ENCODE results near the gene AMIGO2.

The AMIGO2 gene

DNA sequence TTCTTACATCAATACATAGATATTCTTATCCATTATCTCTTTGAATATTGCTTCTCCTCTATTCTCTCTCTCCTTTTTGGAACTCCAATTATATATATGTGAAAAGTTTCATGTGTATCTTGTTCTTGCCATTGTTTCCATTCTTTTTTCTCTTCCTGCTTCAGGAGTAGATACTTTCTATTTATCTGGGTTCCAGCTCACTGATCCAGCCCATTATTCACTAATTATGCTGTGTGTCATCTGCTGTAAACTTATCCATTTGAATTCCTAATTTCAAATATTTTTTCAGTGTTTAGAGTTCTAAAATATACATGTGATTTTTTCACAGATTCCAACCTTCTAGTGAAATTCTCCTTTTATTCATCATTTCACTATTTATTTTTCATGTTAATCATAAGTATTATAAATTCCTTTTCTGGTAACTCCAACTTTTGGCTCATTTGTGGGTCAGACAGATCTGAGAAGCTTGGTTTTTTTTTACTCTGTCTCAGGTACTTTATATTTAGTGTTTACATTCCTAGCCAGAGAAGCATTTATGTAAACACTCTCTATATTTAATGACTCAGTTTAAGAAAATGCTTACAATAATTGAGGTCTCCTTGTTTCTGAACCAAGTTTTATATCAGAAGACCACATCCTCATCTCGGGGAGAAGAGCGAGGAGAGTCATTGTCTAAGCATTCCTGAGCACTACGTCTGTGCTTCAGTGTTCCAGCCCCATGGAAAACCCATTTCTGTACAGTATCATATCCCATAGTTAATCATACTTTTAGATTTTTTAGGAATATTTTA, 15.9 kb upstream of the AMIGO2 start:
- TF ChIP-seq, protein P1, sequence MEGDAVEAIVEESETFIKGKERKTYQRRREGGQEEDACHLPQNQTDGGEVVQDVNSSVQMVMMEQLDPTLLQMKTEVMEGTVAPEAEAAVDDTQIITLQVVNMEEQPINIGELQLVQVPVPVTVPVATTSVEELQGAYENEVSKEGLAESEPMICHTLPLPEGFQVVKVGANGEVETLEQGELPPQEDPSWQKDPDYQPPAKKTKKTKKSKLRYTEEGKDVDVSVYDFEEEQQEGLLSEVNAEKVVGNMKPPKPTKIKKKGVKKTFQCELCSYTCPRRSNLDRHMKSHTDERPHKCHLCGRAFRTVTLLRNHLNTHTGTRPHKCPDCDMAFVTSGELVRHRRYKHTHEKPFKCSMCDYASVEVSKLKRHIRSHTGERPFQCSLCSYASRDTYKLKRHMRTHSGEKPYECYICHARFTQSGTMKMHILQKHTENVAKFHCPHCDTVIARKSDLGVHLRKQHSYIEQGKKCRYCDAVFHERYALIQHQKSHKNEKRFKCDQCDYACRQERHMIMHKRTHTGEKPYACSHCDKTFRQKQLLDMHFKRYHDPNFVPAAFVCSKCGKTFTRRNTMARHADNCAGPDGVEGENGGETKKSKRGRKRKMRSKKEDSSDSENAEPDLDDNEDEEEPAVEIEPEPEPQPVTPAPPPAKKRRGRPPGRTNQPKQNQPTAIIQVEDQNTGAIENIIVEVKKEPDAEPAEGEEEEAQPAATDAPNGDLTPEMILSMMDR (IDR thresholded peaks at IDR 0.05) = no peak

DNA sequence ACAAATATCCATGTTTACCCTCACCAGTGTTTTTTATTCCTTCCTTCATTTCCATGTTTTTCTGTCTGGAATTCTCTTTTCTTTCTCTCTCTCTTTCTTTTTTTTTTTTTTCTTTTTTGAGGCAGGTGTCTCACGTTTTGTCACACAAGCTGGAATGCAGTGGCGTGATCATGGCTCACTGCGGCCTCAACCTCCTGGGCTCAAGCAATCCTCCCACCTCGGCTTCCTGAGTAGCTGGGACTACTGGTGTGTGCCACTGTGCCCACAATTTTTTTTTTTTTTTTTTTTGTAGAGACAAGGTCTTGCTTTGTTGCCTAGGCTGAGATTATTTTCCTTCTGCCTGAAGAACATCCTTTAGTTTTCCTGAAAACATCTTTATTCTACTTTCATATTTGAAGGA, 15.0 kb upstream of the AMIGO2 start:
- TF ChIP-seq, protein P1 (IDR thresholded peaks at IDR 0.05) = no peak

DNA sequence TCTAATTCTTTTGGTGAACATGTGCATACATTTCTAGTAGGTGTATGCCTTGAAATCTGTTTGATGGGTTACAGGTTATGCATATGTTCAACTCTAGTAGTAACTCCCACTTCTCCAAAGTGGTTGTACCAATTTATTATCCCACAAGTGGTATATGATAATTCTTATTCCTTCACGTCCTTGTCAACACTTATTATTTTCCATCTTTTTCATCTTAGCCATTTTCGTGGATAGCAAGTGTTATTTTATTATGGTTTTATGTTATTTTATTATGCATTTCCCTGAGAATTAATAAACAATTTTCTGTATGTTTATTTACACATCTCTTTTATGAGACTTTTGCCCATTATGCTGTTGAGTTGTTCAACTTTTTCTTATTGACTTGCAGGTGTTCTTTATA, 11.2 kb upstream of the AMIGO2 start:
- TF ChIP-seq, protein P1 (IDR thresholded peaks at IDR 0.05) = no peak

DNA sequence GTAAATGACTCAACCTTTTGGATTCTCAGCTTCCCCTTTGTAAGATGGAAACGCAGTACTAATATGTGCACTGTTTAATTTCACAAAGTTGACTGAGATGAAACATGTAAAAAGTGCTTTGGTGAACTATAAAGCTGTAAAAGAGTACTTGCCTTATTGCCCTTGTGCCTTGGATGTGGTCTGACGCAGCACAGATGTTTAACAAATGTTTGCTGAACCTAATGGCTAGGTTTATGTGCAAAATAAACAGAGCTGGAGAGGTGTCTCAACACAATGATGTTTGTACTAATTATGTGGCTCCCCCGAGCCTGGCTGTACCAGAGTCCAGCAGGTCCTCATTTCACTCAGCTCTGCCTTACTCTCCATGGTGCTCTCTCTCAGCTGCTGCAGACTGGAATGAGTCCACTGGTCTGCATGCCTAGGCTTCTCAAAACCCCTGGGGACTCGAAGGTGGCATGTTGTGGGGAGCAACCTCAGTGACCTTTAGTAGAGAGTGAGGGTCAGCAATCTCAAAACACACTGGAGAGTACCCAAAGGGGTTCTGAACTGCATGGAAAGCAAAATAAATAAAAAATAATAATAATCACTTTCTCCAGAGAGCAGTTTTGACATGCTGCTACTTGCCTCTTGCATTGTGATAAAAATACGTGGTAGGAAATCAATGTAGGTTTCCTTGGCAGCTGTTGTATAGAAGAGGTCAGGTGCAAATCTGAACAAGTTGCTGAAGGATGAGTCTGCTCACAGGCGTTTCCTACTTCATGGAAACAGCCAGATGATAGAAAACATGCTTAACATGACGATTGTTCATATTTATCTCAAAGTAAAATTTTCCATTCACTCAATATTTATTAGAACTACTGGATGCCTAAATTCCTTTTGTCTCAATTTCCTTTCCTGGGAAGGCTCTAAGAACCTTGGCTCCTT, 8.5 kb upstream of the AMIGO2 start:
- TF ChIP-seq, protein P1 (IDR thresholded peaks at IDR 0.05) = no peak

DNA sequence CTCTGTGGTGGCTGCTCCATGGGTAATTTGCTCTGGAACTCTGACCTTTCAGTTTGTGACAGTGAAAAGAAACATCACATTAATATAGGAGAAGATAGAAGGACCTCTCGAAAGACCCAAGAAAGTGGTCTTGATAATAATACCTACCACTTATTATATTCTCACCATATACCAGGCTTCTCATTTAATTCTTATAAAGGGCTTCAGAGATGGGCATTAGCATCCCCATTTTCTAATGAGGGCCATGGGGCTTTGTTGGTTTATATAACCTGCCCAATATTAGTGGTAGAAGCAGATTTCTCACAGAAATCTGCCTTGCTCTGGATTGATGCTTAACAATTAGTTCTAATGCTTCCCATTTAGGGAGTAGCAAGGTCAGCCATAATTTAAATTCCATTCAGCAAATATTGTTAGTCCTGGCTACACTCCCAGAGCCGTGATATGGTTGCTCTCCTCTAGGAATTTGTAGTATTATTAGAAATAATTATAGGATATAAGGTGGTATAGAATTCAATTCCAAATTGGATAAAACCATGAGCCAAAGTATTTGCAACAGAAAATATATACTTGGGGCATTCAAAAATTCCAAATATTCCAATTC, 7.4 kb upstream of the AMIGO2 start:
- TF ChIP-seq, protein P1 (IDR thresholded peaks at IDR 0.05) = no peak

DNA sequence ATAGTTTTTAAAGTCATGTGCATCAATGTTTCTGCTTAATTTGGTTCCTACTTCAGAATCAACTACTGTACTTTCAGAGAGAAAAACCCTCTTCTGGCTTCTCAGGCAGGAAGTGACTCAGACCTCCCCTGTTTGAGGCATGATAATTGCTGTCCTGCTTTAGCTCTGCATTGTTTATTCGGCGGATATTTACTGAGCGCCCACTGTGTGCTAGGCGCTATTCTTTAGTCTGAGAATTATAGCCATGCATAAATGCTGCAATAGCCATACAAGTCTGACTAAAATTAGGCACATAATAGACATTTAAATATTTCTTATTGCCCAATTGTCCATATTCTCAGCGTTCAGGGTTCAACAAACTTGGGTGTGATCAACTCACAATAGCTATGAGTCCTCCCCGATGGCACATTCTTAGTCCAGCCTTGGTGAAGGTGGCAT, 6.1 kb upstream of the AMIGO2 start:
- TF ChIP-seq, protein P1 (IDR thresholded peaks at IDR 0.05) = no peak

DNA sequence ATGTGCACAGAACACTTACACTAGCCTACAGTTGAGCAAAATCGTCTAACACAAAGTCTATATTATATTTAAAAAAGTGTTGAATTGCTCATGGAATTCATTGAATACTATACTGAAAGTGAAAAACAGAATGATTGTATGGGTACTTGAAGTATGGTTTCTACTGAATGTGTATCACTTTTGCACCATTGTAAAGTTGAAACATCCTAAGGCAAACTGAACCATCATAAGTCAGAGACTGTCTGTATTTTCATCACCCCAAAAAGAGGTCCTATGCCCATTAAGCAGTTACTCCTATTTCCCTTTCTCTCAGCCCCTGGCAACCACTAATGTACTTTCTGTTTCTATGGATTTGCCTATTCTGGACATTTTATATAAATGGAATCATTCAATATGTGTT, 4.4 kb upstream of the AMIGO2 start:
- TF ChIP-seq, protein P1 (IDR thresholded peaks at IDR 0.05) = no peak
